ENCODE measurements around the gene ZNF580.

Gene ZNF580

GRCh38 chr19:55679343-55680257 lies 38.8 kb downstream of the ZNF580 start:
- DNase-seq, result no peak

DNA sequence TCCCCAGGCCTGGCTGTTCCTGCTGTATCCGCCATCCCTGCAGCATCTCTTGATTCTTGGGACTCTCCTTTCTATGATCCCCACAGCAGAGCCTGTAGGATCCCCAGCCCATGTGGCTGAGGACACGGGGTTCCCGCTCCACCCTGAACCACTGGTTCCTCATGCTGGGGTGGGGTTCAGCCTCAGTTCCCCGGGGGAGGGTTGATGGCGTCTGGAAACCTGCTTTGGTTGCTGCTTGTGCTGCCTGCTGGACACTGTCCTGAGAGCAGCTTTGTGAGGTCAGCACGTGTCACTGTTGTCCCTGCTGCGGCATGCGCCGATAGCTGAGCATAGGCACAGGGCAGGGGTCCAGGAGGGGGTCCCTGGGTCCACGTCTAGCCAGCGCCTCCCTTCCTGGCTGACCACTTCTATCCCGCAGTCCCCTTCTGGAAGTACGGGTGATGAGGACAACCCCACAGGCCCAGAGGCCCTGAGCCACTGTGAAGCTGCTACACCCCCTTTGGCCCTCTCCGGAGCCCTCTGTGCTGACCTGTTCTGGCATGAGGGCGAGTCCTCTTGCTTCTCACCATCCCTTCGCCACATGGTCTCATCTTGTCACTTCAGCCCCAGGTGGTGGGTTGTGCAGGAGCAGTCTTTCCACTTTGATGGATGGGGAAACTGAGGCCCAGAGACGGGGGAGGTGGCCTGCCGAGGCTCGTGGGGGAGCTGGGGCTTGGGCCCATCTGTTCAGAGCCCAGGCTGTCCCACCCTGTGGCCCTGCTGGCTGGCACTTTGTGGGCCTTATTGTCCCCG lies 39.7 kb downstream of the ZNF580 start:
- DNase-seq, result no peak

DNA sequence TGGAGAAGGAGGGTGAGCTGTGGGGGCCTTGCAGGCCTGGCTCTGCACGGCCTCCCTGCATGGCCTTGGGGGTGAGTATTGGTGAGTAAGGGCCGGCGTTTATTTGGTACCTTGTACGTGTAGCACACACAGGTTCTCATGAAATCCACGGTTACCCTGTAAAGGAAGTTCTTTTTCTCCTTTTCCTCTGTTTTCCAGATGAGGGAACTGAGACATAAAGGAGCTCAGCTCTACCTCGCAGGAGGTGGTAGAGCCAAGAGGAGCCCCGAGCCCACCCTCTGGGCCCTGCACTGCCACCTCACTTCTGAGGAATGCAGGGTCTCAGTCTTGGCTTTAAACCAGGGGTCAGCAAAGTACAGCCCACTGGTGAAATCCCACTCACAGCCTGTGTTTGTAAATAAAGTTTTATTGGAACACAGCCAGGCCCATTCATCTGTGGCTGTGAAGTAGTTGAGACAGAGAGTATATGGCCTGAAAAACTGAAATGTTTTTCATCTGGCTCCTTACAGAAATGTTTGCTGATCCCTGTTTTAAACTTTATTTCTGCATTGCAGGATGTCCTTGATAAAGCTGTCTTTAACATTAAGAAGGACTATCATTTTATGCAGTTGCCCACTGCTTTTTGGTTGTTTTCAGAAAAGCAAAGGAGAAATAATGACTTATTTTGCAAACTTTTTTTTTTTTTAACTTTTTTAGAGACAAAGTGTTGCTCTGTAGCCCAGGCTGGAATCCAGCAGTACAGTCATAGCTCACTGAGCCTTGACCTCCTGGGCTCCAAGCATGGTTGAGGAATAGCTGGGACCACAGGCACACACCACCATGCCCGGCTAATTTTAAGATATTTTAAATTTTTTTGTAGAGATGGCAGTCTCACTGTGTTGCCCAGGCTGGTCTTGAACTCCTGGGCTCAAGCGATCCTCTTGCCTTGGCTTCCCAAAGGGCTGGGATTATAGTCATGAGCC lies 40.6 kb downstream of the ZNF580 start:
- DNase-seq, result no peak

DNA sequence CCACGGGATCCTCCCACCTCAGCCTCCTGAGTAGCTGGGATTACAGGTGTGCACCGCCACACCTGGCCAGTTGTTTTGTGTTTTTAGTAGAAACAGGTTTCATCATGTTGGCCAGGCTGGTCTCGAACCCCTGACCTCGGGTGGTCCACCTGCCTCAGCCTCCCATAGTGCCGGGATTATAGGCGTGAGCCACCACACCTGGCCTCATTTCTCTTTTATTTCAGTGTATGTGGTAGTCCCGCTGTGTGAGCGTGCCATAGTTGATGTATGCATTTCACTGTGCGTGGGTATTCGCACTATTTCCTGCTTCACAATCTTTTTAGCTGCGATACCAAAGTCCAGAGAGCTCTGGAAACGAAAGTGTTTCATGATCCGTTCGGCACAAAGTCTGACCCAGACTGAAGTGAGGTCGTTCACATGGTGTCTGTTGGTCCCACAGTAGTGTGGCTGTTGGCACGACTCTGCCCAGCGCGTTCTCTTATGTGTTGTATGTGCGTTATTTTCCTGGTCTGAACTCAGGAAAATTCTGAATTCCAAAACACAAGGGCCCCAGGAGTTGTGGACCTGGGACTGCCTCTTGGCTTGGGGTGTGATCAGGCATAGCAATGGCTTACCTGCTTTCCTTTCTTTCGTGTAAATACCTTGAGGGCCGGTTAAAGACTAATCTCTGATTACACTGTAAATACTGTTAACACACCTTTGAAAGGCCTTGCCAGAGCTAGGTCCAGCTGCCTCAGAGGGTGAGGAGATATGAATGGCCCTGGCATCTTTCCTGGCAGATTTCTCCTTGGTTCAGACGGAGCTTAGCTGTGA lies 42.9 kb downstream of the ZNF580 start:
- DNase-seq, result no peak

GRCh38 chr19:55684946-55685681 lies 44.3 kb downstream of the ZNF580 start:
- no peak for DNase-seq

DNA sequence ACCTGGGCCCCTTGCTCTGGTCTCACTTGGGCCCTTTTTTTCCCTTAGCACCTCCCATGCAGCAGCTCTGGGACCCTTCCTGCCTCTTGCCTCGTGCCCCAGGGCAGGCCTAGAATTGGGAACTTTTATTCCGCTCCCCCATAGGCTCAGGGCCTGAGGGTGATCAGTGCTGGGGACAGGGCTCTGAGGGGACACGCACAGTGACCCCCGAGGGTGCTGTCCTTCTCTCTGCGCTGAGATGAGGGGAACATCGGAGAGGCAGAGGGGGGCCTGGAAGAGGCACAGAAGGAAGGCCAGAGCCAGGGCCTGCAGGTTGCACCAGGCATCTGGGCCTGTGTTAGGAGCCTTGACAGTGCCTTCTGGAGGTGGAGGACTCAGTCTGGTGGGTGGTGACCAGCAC lies 45.0 kb downstream of the ZNF580 start:
- no peak for DNase-seq

DNA sequence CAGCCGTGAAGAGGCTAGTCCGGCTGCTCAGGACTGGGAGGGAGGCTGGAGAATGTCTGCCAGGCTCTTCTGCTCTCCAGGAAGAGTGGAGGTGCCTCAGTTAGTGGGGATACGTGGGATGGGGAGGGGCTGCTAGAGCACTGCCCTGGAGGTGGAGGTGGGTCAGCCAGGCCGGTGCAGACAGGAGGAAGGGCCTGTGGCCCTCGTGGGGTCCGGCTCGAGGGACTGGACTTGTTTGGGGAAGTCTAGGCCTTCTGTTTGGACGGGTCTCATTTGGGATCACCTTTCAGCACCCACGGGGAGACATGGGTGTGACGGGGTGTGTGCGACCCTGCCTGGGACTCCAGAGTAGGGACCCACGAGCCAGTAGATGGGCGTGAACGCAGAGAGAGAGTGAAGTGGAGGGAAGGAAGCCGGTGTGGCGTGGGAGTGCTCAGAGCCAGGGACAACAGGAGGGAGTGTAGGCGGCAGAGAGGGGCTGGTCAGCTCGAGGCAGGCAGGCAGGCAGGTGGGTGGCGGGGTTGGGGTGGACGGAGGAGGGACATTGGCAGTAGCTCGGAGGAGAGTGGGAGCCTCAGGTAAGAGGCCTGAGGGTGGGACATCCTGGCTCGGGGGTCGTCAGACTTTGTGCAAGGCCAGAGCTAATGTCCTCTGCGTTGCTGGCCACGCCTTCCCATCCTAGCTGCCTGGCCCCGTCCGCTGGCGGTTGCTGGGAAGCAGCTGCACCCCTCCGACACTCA lies 45.7 kb downstream of the ZNF580 start:
- DNase-seq, result no peak

GRCh38 chr19:55687281-55688201 lies 46.7 kb downstream of the ZNF580 start:
- DNase-seq, result no peak

DNA sequence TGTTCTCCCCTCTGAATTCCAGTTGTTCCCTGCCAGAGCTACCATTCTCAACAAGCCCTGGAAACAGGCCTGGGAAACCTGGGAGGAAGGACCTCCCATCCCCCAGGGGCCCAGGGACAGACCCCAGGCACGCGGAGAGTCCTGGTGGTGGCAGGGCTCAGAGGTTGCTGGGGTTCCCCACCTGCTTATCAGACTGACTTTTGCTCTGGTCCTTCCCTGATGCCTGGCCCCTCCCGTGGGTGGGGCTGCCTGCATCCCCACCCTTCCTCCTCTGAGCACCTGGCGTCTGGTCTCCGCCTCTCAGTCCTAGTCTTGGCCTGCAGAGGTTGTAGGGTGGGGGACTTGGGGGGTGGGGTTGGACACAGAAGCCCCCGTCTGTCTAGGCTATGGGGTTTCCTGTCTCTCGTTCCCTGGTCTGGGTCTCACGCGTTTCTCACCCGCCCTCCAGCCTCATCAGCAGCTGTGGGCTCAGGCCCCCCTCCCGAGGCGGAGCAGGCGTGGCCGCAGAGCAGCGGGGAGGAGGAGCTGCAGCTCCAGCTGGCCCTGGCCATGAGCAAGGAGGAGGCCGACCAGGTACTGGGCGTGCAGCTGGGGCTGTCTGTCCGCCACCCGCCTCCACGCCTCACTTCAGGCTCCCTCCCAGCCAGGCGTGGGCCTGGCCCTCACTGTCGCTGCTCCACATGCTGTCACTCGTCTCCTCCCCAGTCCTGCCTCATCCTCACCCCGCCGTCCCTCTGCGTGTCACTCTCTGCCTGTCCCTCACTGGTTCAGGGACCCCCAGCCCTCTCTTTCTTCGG lies 47.8 kb downstream of the ZNF580 start:
- peak; percentile 70 to 72 (median 70) for DNase-seq

DNA sequence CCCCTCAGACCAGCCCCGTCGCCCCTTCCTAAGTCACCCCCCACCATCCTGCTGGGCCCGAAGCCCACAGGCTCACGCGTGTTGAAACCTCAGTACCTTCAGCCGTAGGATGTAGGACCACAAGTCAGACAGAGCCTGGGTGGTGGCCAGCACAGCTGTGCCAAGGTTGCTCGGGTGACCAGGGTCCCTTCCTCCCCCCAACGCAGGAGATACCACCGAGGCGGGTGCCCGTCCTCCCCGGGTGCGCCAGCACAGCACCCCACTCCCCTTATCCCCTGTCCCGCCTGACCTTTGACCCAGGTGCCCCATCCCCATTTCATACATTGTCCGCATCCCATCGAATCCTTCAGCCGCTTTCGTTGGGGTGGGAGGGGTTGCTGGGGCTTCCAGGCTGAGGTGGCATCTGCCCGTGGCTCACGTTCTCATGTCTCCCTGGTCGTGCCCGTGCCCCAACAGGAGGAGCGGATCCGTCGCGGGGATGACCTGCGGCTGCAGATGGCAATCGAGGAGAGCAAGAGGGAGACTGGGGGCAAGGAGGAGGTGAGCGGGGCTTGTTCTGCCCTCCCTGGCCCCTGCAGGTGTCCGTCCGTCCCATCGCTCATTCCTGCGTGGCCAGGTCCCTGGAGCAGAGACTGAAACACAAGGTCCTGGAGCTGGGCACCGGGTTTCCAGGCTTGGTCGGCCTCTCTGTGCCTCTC lies 48.8 kb downstream of the ZNF580 start:
- DNase-seq, result no peak

- DNase-seq, result no peak
Measured at GRCh38 chr19:55690109-55690768, 49.4 kb downstream of the ZNF580 start.

GRCh38 chr19:55690769-55691545 lies 50.2 kb downstream of the ZNF580 start:
- no peak for DNase-seq

GRCh38 chr19:55691561-55692481 lies 51.0 kb downstream of the ZNF580 start:
- no peak for DNase-seq

DNA sequence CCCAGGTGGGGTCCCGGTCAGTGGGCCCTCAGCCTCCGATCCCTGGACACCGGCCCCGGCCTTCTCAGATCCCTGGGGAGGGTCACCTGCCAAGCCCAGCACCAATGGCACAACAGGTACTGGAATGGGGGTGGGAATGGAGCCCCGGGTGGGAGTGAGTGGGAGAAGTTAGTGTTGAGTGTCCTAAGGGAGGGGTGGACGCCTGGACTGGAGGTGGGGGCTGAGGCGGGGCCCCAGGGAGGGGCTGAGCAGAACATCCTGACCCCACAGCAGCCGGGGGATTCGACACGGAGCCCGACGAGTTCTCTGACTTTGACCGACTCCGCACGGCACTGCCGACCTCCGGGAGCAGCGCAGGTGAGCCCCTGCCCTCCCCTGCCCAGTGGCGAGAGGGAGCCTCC lies 51.9 kb downstream of the ZNF580 start:
- DNase-seq, result no peak

Measured in NCI-H1417 (cell line).